Measurements from ENCODE around the gene GPR153. TPM values are rescaled to one million over a fixed set of nuclear protein-coding genes. Genes with fewer than 3 reads are reported as not detected.

GPR153 gene
- total RNA-seq, 1 donor from 2014 or later = 1.6 TPM

DNA sequence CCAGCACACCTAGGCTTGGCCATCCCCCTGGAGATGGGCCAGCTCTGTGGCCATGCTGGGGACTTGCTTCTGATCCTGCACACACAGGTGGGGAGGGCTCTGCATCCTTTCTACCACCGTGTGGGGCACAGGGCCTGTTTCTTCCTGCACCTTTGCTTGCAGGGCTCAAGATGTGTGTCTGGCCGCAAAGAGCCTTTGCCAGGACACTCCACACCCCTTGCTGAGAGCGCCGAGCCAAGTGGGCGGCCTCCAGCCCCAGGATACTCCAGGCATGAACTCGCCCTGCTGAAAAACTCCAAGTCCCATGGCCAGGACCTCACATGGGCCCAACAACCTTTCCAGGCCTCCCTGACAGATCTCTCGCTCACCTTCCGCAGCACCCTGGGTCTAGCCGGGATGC lies 11.6 kb upstream of the GPR153 start:
- H3K27ac Mint-ChIP-seq = no peak overlapping the region
- no peaks in the 10 kb centered on the region for H3K9me3 Mint-ChIP-seq
- H3K27me3 Mint-ChIP-seq (ENCODE audit: insufficient read depth) = no peaks in the 10 kb centered on the region
- H3K4me1 Mint-ChIP-seq (ENCODE audit: low read depth) = no peaks in the 10 kb centered on the region
- intact Hi-C loops (cut with micrococcal nuclease) = no loop called here
- DNase-seq (ENCODE audit: low spot score) = no peak
- H3K4me3 Mint-ChIP-seq = no peak overlapping the region
- no peaks in the 10 kb centered on the region for H3K36me3 Mint-ChIP-seq (ENCODE audit: low read depth)

DNA sequence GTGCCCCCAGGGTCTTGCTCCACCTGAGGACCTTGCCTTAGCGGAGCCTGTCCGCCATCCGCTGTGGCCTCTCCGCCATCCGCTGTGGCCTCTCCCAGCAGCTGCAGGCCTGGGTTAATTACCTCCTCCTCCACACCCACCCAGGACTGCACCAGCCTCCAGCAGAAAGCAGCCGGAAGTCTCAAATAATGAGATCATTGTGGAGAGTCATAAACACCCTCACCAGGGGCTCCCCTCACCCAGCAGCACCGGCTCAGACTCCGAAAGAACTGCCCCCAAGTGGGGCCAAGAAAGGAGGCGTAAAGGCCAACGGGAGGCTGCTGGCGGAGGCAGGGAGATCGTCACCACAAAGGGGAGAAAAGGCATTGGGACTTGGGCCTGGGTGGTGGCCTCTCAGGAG lies 10.7 kb upstream of the GPR153 start:
- no peak for DNase-seq (ENCODE audit: low spot score)
- Mint-ChIP-seq H3K4me1 (ENCODE audit: low read depth) (no peaks in the 10 kb centered on the region), H3K9me3 (no peaks in the 10 kb centered on the region), H3K36me3 (ENCODE audit: low read depth) (no peaks in the 10 kb centered on the region), H3K27ac (no peak overlapping the region), H3K27me3 (ENCODE audit: insufficient read depth) (no peaks in the 10 kb centered on the region), H3K4me3 (no peak overlapping the region)
- intact Hi-C loops (cut with micrococcal nuclease) = no loop called here

DNA sequence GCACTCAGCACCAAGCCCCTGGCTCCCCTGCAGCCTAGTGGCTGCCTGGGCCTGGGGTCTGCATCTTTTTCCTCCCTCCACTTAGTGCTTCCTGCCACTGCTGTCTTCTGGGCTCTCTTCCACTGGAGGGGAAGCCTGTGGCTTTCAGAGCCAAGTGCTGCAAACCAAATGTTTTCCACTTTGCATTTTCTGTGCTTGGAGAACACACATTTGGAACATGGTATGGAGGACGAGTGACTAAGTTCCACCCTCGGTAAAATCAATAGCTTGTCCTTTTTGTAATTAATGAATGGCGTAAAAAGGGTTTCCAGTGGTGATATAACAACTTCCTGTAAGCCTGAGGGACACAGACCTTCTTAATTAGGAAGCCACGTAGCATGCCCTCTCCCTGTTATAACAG lies 10.1 kb upstream of the GPR153 start:
- no peak overlapping the region for H3K4me3 Mint-ChIP-seq
- DNase-seq (ENCODE audit: low spot score) = no peak
- no peaks in the 10 kb centered on the region for H3K9me3 Mint-ChIP-seq
- intact Hi-C loops (cut with micrococcal nuclease) = no loop called here
- H3K4me1 Mint-ChIP-seq (ENCODE audit: low read depth) = no peaks in the 10 kb centered on the region
- H3K36me3 Mint-ChIP-seq (ENCODE audit: low read depth) = no peaks in the 10 kb centered on the region
- H3K27me3 Mint-ChIP-seq (ENCODE audit: insufficient read depth) = no peaks in the 10 kb centered on the region
- H3K27ac Mint-ChIP-seq = no peak overlapping the region

DNA sequence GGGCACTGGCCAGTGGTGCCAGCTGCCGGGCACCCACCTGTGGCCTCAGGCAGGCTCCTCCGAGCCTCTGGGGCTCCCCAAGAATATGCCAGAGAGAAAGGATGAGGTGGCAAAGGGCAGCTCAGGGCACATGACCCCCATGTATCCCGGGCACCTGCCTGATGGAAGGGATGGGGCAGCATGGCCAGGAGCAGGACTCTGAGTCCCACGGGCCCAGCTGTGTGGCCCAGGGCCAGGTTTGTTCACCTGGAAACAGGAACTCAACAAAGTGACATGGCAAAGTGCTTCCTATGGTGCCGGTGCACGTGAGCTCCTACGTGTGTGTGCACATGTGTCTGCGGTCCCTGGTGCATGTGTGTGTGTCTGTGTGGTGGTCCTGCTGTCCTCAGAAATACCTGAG lies 9.5 kb upstream of the GPR153 start:
- H3K4me1 Mint-ChIP-seq (ENCODE audit: low read depth) = no peaks in the 10 kb centered on the region

DNA sequence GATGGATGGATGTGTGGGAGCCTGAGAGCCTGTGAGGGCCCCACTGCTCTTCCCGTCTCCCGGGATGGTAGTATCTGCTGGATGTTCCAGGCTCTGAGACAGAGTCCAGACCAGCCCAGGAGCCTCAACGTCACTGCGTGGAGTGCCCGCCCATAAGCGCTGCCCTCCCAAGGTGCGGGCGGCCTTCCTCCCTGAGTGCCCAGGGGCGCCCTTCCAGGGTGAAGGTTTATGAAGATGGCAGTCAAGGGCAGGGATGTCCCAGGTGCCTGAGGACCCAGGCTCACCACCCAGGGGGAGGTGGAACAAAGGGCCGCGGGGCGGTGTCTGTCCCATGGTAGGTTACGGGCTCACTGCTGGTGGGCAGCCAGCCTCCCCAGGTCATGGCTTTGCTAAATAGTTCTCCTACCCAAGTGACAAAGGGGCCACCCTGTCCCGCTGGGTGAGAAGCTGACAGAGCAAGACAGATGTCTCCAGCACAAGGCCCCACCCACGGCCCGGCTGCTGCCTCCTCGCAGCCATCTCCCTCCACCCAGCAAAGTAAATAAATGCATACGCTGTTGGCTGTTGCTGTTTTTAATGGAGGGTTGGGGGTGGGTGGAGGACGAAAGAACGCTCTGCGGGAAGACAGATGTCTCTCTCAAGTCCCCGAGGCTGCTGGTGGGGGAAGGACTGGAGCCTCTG lies 9.0 kb upstream of the GPR153 start:
- intact Hi-C loops (cut with micrococcal nuclease) = no loop called here
- H3K27ac Mint-ChIP-seq = no peak overlapping the region
- H3K9me3 Mint-ChIP-seq = no peaks in the 10 kb centered on the region
- no peaks in the 10 kb centered on the region for H3K4me1 Mint-ChIP-seq (ENCODE audit: low read depth)
- no peaks in the 10 kb centered on the region for H3K27me3 Mint-ChIP-seq (ENCODE audit: insufficient read depth)
- DNase-seq (ENCODE audit: low spot score) = no peak
- no peak overlapping the region for H3K4me3 Mint-ChIP-seq
- H3K36me3 Mint-ChIP-seq (ENCODE audit: low read depth) = no peaks in the 10 kb centered on the region

More for the DNA sequence above, 9.5 kb upstream of the GPR153 start:
- H3K27ac Mint-ChIP-seq = no peak overlapping the region
- no peak for DNase-seq (ENCODE audit: low spot score)
- H3K9me3 Mint-ChIP-seq = no peaks in the 10 kb centered on the region
- H3K27me3 Mint-ChIP-seq (ENCODE audit: insufficient read depth) = no peaks in the 10 kb centered on the region
- no peaks in the 10 kb centered on the region for H3K36me3 Mint-ChIP-seq (ENCODE audit: low read depth)
- intact Hi-C loops (cut with micrococcal nuclease) = no loop called here
- H3K4me3 Mint-ChIP-seq = no peak overlapping the region

DNA sequence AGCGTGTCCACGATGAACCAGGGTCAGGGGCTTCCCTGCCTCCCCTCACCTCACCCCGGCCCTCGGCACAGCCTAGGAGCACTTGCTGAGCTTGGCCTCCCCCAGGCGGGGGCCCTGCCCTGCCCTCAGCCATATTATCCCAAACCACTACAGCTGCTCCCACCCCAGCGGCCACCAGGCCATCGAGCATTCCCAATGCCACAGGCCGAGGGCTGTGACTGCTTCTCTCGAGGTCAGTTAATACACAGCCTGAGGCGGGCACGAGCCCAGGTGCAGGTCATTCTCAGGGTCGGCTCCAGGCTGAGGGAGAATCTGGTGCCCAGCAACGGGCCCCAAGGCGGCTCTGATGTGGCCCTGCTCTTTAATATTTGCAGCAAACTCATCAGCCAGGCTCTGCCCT lies 8.4 kb upstream of the GPR153 start:
- H3K9me3 Mint-ChIP-seq = no peaks in the 10 kb centered on the region
- H3K4me3 Mint-ChIP-seq = no peak overlapping the region

DNA sequence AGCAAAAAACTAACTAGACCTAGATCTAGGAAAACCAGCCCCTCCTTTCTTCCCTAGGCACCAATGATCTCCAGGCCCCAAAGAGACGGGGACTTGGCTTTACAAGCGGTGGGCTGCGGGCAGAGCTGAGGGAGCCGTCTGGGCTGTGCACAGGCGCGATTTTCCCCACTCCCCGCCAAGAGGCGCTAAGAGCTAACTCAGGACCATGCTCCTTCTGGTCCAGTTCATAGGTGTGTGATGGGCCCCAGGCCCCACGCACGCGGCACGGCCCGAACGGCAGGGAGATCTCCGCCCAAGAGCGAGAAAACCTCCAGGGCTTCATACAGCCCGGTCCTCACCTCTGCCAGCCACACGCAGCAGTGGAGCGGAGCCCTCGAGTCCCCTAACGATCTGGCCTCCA lies 7.5 kb upstream of the GPR153 start:
- no peaks in the 10 kb centered on the region for H3K36me3 Mint-ChIP-seq (ENCODE audit: low read depth)
- no peaks in the 10 kb centered on the region for H3K4me1 Mint-ChIP-seq (ENCODE audit: low read depth)
- H3K9me3 Mint-ChIP-seq = no peaks in the 10 kb centered on the region
- no peak overlapping the region for H3K27ac Mint-ChIP-seq
- H3K27me3 Mint-ChIP-seq (ENCODE audit: insufficient read depth) = no peaks in the 10 kb centered on the region
- intact Hi-C loops (cut with micrococcal nuclease) = no loop called here
- no peak for DNase-seq (ENCODE audit: low spot score)
- H3K4me3 Mint-ChIP-seq = no peak overlapping the region

More for the DNA sequence above, 8.4 kb upstream of the GPR153 start:
- Mint-ChIP-seq H3K27ac (no peak overlapping the region), H3K4me1 (ENCODE audit: low read depth) (no peaks in the 10 kb centered on the region), H3K27me3 (ENCODE audit: insufficient read depth) (no peaks in the 10 kb centered on the region), H3K36me3 (ENCODE audit: low read depth) (no peaks in the 10 kb centered on the region)
- intact Hi-C loops (cut with micrococcal nuclease) = no loop called here
- DNase-seq (ENCODE audit: low spot score) = no peak

DNA sequence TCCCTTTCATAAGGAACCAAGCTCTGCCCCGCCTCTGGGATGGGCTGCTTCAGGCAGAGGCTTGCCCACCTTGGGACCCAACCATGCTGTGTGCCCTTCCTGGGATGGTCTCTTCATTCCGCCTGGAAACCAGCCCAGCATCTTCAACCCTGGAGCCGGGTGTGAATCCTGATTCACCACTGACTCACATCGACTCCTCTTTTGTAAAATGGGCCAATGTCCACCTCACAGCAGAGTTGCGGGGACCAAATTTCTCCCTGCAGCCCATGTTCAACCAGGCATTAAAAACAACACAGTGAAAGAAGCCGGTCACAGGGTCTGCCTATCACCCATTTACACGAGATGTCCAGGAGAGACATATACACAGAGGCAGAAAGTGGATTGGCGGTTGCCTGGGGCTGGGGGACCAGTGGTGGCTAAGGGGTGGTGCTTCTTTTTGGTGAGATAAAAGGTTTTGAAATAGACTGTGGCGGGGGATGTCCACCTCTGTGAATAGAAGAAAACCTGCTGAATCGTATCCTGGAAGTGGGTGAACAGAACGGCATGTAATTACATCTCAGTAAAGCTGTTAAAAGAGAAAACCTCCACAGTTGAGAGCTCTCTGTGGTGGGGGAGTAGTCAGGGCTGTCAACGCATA lies 6.9 kb upstream of the GPR153 start:
- H3K27me3 Mint-ChIP-seq (ENCODE audit: insufficient read depth) = no peaks in the 10 kb centered on the region
- no peaks in the 10 kb centered on the region for H3K36me3 Mint-ChIP-seq (ENCODE audit: low read depth)
- no peaks in the 10 kb centered on the region for H3K9me3 Mint-ChIP-seq
- intact Hi-C loops (cut with micrococcal nuclease) = no loop called here
- H3K27ac Mint-ChIP-seq = no peak overlapping the region
- H3K4me3 Mint-ChIP-seq = no peak overlapping the region
- no peak for DNase-seq (ENCODE audit: low spot score)
- H3K4me1 Mint-ChIP-seq (ENCODE audit: low read depth) = no peaks in the 10 kb centered on the region

DNA sequence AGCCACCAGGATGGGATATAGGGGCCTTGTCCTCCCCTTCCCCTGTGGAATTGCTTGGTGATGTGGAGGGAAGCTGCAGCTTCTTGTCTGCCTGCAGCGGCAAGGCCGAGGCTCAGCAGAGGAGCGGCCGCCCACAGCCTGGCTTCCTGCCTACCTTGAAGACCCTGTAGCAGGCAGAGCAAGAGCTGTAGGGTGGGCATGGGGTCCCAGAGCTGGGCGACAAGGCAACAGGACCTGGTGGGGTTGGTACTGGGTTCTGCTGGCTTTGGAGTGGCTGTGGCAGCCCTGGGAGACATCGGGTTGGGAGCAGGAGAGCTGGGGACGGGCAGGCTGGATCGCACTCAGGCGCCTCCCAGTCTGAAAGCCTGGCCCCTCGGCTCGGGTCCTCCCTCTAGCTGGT lies 5.7 kb upstream of the GPR153 start:
- Mint-ChIP-seq H3K4me3 (no peak overlapping the region), H3K36me3 (ENCODE audit: low read depth) (no peaks in the 10 kb centered on the region), H3K27ac (no peak overlapping the region), H3K27me3 (ENCODE audit: insufficient read depth) (peaks cover 5% of the 10 kb centered on the region), H3K4me1 (ENCODE audit: low read depth) (no peaks in the 10 kb centered on the region), H3K9me3 (no peaks in the 10 kb centered on the region)
- no peak for DNase-seq (ENCODE audit: low spot score)
- intact Hi-C loops (cut with micrococcal nuclease) = no loop called here

DNA sequence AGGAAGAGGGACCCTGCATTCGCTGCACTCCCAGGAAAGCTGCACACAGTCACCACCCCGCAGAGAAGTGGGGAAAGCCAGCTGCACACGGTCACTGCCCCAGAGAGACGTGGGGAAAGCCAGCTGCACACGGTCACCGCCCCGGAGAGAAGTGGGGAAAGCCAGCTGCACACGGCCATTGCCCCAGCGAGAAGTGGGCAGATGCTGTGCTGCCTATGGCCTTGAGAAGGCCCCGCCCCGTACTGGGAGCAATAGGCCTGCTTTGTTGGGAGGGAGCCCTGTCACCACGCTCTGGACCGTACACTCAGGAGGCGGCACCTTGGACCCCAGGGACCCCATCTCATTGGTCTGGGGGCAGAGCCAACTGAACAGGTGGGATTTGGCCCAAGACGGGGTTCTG lies 4.3 kb upstream of the GPR153 start:
- H3K9me3 Mint-ChIP-seq = no peaks in the 10 kb centered on the region
- no peak overlapping the region for H3K27ac Mint-ChIP-seq
- no peak for DNase-seq (ENCODE audit: low spot score)
- H3K4me3 Mint-ChIP-seq = no peak overlapping the region
- intact Hi-C loops (cut with micrococcal nuclease) = no loop called here
- H3K4me1 Mint-ChIP-seq (ENCODE audit: low read depth) = no peaks in the 10 kb centered on the region
- H3K36me3 Mint-ChIP-seq (ENCODE audit: low read depth) = no peaks in the 10 kb centered on the region
- peaks cover 9% of the 10 kb centered on the region for H3K27me3 Mint-ChIP-seq (ENCODE audit: insufficient read depth)

DNA sequence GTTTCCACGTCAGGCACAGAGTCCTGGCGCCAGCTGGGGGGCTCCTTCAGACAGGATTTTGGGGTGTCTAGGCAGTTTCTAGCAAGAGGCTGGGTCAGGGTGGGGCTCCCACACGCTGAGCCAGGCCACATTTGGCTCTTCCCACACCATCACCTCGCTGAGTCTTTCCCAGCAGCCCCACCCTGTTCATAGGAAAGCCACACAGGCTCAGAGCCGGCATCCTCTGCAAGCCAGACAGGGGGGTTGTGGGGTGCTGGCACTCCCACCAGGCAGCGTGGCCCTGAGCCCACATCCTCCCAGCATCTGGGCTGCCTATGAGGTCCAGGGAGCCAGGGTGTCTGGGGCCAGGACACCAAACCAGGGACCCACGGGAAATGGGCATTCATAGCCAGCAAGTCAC lies 2.8 kb upstream of the GPR153 start:
- DNase-seq (ENCODE audit: low spot score) = no peak
- peaks cover 12% of the 10 kb centered on the region for H3K27me3 Mint-ChIP-seq (ENCODE audit: insufficient read depth)

DNA sequence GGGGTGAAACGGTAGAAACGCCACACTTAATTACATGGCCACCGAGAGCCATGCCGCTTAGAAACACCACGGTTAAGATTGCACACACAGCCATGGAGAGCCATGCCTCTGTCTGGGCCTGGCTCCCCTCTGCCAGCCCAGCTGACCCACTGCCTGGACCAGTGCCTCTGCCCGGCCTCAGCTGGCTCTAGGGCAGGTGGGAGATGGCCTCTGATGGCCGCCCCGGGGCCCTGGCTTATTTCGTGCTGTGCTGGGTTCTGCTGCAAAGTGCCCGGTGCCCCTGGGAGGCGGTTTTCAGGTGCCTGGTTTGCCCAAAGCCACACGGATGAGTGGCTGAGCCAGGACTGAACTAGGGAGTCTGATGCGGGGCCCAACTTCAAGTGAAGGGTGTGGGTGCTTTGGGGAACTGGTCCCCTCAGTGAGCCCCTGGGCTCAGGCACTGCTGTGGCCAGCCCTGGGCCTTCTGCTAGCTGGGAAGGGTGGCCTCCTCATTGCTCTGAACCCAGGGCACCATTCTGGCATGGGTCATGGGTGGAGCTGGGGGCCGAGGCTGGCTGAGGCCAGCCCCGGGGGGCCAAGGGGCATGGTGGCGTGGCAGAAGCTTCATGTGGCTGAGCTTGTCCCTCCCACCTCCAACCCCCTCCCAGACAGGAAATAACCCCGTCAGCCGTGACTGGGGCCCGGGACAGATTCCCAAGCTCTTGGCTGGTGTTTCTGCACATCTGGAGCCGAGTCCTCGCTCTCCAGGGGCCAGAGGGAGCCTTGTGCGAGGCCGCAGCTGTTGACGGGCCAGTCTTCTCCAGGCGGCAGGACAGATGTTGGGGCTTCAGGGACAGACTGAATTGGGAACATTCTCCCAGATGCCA lies 1.9 kb upstream of the GPR153 start:
- DNase-seq (ENCODE audit: low spot score) = no peak
- no peak overlapping the region for H3K27ac Mint-ChIP-seq
- H3K9me3 Mint-ChIP-seq = no peaks in the 10 kb centered on the region
- intact Hi-C loops (cut with micrococcal nuclease) = loop anchor here (5.0 kb wide), 1 partner anchor 200 kb away; no protein-coding TSS in a partner anchor
- H3K4me1 Mint-ChIP-seq (ENCODE audit: low read depth) = no peaks in the 10 kb centered on the region
- no peak overlapping the region for H3K4me3 Mint-ChIP-seq
- H3K27me3 Mint-ChIP-seq (ENCODE audit: insufficient read depth) = peaks cover 12% of the 10 kb centered on the region
- no peaks in the 10 kb centered on the region for H3K36me3 Mint-ChIP-seq (ENCODE audit: low read depth)

More for the DNA sequence above, 2.8 kb upstream of the GPR153 start:
- Mint-ChIP-seq H3K36me3 (ENCODE audit: low read depth) (no peaks in the 10 kb centered on the region), H3K4me1 (ENCODE audit: low read depth) (no peaks in the 10 kb centered on the region), H3K4me3 (no peak overlapping the region), H3K27ac (no peak overlapping the region), H3K9me3 (no peaks in the 10 kb centered on the region)
- intact Hi-C loops (cut with micrococcal nuclease) = loop anchor here (5.0 kb wide), 1 partner anchor 199 kb away; no protein-coding TSS in a partner anchor

DNA sequence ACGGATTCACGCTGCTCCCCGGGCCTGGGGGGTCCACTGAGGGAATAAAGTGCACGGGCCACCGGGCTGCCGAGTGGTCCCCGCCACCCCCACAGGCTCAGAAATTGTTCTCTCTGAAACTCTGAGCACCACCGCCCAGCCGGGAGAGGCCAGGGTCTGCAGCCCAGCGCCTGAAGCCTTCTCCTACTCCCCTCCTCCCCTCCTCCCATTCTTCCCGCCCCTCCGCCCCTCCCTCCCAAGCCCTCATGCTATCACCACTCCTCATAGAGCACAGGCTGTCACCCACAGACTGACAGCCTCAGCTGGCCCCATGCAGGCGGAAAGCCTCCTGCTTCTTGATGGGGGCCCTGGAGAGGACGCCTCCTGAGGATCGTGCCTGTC lies 707 bp upstream of the GPR153 start:
- no peaks in the 10 kb centered on the region for H3K36me3 Mint-ChIP-seq (ENCODE audit: low read depth)
- no peaks in the 10 kb centered on the region for H3K4me1 Mint-ChIP-seq (ENCODE audit: low read depth)
- no peak for DNase-seq (ENCODE audit: low spot score)
- H3K9me3 Mint-ChIP-seq = no peaks in the 10 kb centered on the region
- intact Hi-C loops (cut with micrococcal nuclease) = loop anchor here (1.0 to 5.0 kb wide), 3 partner anchors 15 to 201 kb away; partner anchors contain the start of gene ACOT7
- H3K4me3 Mint-ChIP-seq = peak overlapping the region; percentile 73
- peaks cover 12% of the 10 kb centered on the region for H3K27me3 Mint-ChIP-seq (ENCODE audit: insufficient read depth)
- H3K27ac Mint-ChIP-seq = no peak overlapping the region
